Trophoblast cell (in vitro differentiated cells and primary cell): ENCODE data around the gene SLIT1.

ENCODE experiments used
- DNase-seq, 2 donors: peaks; one replicate each; pipeline ENCODE4 v3.0.0-alpha.2; 2016
- H2AFZ ChIP-seq: 2 replicates; pipeline ENCODE4 v1.6.1; 2013; ENCODE audit warnings: low read length, moderate library complexity, mild to moderate bottlenecking; ENCODE audit not compliant: insufficient read depth, poor library complexity
- H2AK5ac ChIP-seq: 2 replicates; pipeline ENCODE4 v1.6.1; 2013; ENCODE audit warnings: mild to moderate bottlenecking, low read length
- H2BK120ac ChIP-seq: 2 replicates; pipeline ENCODE4 v1.6.1; 2013; ENCODE audit warnings: low read length, mild to moderate bottlenecking, moderate library complexity; ENCODE audit not compliant: insufficient read depth, poor library complexity
- H2BK12ac ChIP-seq: 2 replicates; pipeline ENCODE4 v1.6.1; 2013; ENCODE audit warnings: mild to moderate bottlenecking, low read length, moderate library complexity
- H2BK5ac ChIP-seq: 2 replicates; pipeline ENCODE4 v1.6.1; 2013; ENCODE audit warnings: low read length, low read depth, moderate library complexity, mild to moderate bottlenecking; ENCODE audit not compliant: poor library complexity
- H3K14ac ChIP-seq: 2 replicates; pipeline ENCODE4 v1.6.1; 2013; ENCODE audit warnings: mild to moderate bottlenecking, low read length
- H3K18ac ChIP-seq: 2 replicates; pipeline ENCODE4 v1.6.1; 2013; ENCODE audit warnings: mild to moderate bottlenecking, low read length
- H3K23ac ChIP-seq: 2 replicates; pipeline ENCODE4 v1.6.1; 2013; ENCODE audit warnings: low read length
- H3K27ac ChIP-seq: 2 replicates; pipeline ENCODE4 v1.5.1; 2013; ENCODE audit warnings: low read depth, mild to moderate bottlenecking, inconsistent platforms, low read length, moderate library complexity
- H3K27me3 ChIP-seq: 2 replicates; pipeline ENCODE4 v1.6.1; 2013; ENCODE audit warnings: inconsistent platforms, mild to moderate bottlenecking, low read length, moderate library complexity; ENCODE audit not compliant: insufficient read depth
- H3K36me3 ChIP-seq, 2 experiments: 1 replicate in 1 of 2; 2 replicates in 1 of 2; pipeline ENCODE4 v1.6.1; 2013; ENCODE audit warnings: low read length in 2 of 2, mild to moderate bottlenecking in 2 of 2, moderate library complexity in 1 of 2; ENCODE audit not compliant: insufficient read depth in 2 of 2, control insufficient read depth in 1 of 2
- H3K4ac ChIP-seq: 2 replicates; pipeline ENCODE4 v1.6.1; 2013; ENCODE audit warnings: low read depth, mild to moderate bottlenecking, low read length, moderate library complexity
- H3K4me1 ChIP-seq, 2 experiments: 1 replicate in 1 of 2; 2 replicates in 1 of 2; pipeline ENCODE4 v1.6.1; 2013; ENCODE audit warnings: low read length in 2 of 2, mild to moderate bottlenecking in 2 of 2, moderate library complexity in 1 of 2; ENCODE audit not compliant: insufficient read depth in 2 of 2, control insufficient read depth in 1 of 2
- H3K4me2 ChIP-seq: 2 replicates; pipeline ENCODE4 v1.6.1; 2013; ENCODE audit warnings: inconsistent platforms, mild to moderate bottlenecking, low read length, moderate library complexity
- H3K4me3 ChIP-seq: 2 replicates; pipeline ENCODE4 v1.5.1; 2013; ENCODE audit warnings: mild to moderate bottlenecking, low read depth, low read length, inconsistent platforms
- H3K79me1 ChIP-seq: one replicate; pipeline ENCODE4 v1.6.1; 2013; ENCODE audit warnings: low read length
- H3K79me2 ChIP-seq: 2 replicates; pipeline ENCODE4 v1.6.1; 2013; ENCODE audit warnings: low read length, mild to moderate bottlenecking; ENCODE audit not compliant: control insufficient read depth, insufficient read depth, poor library complexity
- H3K9ac ChIP-seq: 2 replicates; pipeline ENCODE4 v1.6.1; 2013; ENCODE audit warnings: mild to moderate bottlenecking, low read length
- H3K9me3 ChIP-seq: 2 replicates; pipeline ENCODE4 v1.6.1; 2013; ENCODE audit warnings: low read depth, mild to moderate bottlenecking, control low read depth, inconsistent platforms, low read length; ENCODE audit not compliant: insufficient read depth
- H4K12ac ChIP-seq: 2 replicates; pipeline ENCODE4 v1.6.1; 2013; ENCODE audit warnings: low read depth, mild to moderate bottlenecking, low read length, moderate library complexity
- H4K8ac ChIP-seq: 2 replicates; pipeline ENCODE4 v1.6.1; 2013; ENCODE audit warnings: low read depth, mild to moderate bottlenecking, low read length, moderate library complexity
- H4K91ac ChIP-seq: one replicate; pipeline ENCODE4 v1.6.1; 2013; ENCODE audit warnings: low read depth, mild to moderate bottlenecking, low read length, moderate library complexity
- WGBS: extraction: QIAGEN DNeasy Blood & Tissue Kit; methylation state at CpG from one replicate; pipeline ENCODE4 v1.1.7; 2013; ENCODE audit warnings: missing lambda C conversion rate; ENCODE audit not compliant: insufficient read length, insufficient coverage; ENCODE audit errors: extremely low coverage; 5-methylcytosine and 5-hydroxymethylcytosine counted together

SLIT1 gene

GRCh38 chr10:97180986-97181385 lies 4.8 kb downstream of the SLIT1 start:
- Histone ChIP-seq H3K36me3 (no peaks in the 10 kb centered on the region), H3K9ac (no peak overlapping the region), H3K27ac (no peak overlapping the region), H3K4me2 (no peak overlapping the region), H3K79me1 (no peaks in the 10 kb centered on the region), H4K8ac (no peak overlapping the region), H3K4ac (no peak overlapping the region), H2AFZ (no peak overlapping the region), H2BK120ac (no peak overlapping the region), H2BK12ac (no peak overlapping the region), H2BK5ac (no peak overlapping the region), H3K23ac (no peak overlapping the region), H3K4me3 (no peak overlapping the region), H3K27me3 (peaks cover 26% of the 10 kb centered on the region), H3K14ac (no peak overlapping the region), H4K91ac (no peak overlapping the region), H3K4me1 (peaks cover 4 to 7% of the 10 kb centered on the region in 2 experiments), H3K9me3 (peaks cover 3% of the 10 kb centered on the region), H3K18ac (no peak overlapping the region), H2AK5ac (no peak overlapping the region), H4K12ac (no peak overlapping the region), H3K79me2 (no peaks in the 10 kb centered on the region)
- no CpG with 5 or more reads among the region's 10 CpGs for WGBS
- DNase-seq, result no peak

GRCh38 chr10:97180363-97180755 lies 5.4 kb downstream of the SLIT1 start:
- Histone ChIP-seq H4K12ac (no peak overlapping the region), H3K27me3 (peaks cover 21% of the 10 kb centered on the region), H3K4ac (no peak overlapping the region), H3K18ac (no peak overlapping the region), H2BK5ac (no peak overlapping the region), H4K91ac (no peak overlapping the region), H3K23ac (no peak overlapping the region), H2BK120ac (no peak overlapping the region), H2AFZ (no peak overlapping the region), H3K4me3 (no peak overlapping the region), H3K4me1 (peaks cover 0 to 2% of the 10 kb centered on the region in 2 experiments), H3K14ac (no peak overlapping the region), H3K4me2 (no peak overlapping the region), H3K9me3 (peaks cover 3% of the 10 kb centered on the region), H4K8ac (no peak overlapping the region), H3K36me3 (no peaks in the 10 kb centered on the region), H2AK5ac (no peak overlapping the region), H3K79me2 (no peaks in the 10 kb centered on the region), H3K79me1 (no peaks in the 10 kb centered on the region), H2BK12ac (no peak overlapping the region), H3K9ac (no peak overlapping the region), H3K27ac (no peak overlapping the region)
- DNase-seq, result no peak
- no CpG with 5 or more reads among the region's 8 CpGs for WGBS

DNA sequence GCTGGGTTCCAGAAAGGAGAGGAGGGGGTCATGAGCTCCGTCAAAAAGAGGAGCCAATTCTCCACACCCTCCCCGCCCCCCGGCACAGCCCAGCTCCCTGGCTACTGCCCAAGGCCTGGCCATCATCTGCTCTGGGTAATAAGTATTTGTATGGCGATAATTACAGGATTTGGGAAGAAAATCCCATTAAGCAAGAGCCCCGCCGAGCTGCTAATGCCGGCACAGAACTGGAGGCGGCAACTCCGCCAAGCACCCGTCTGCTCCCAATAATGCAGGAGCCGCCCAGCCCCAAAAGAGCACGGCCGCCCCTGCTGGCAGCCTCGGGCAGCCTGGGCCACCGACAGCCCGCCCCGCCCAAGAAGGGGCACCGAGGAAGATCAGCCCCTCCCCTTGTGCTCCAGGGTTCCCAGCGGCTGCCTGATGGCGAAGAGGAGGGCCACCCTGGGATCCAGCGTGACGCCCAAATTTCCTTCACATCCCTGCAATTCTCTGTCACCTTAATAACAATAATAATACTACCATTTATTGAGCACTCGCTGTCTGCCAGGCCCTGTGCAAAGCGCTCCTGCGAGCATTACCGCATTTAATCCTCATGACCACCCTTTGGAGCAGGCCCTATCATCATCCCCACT lies 5.9 kb downstream of the SLIT1 start:
- DNase-seq, result no peak
- no peak overlapping the region for H3K4me3 ChIP-seq
- no peak overlapping the region for H2BK5ac ChIP-seq

GRCh38 chr10:97179311-97179710 lies 6.4 kb downstream of the SLIT1 start:
- Histone ChIP-seq H3K14ac (no peak overlapping the region), H3K4ac (no peak overlapping the region), H3K18ac (no peak overlapping the region), H3K27me3 (peaks cover 12% of the 10 kb centered on the region), H3K9me3 (no peaks in the 10 kb centered on the region), H2BK5ac (no peak overlapping the region), H2AK5ac (no peak overlapping the region), H4K8ac (no peak overlapping the region), H2BK12ac (no peak overlapping the region), H4K91ac (no peak overlapping the region), H2BK120ac (no peak overlapping the region), H3K36me3 (no peaks in the 10 kb centered on the region), H3K79me2 (no peaks in the 10 kb centered on the region), H3K79me1 (no peaks in the 10 kb centered on the region), H3K9ac (no peak overlapping the region), H3K4me3 (no peak overlapping the region), H3K4me2 (no peak overlapping the region), H3K23ac (no peak overlapping the region), H3K27ac (no peak overlapping the region), H3K4me1 (no peaks in the 10 kb centered on the region), H4K12ac (no peak overlapping the region), H2AFZ (no peak overlapping the region)
- no peak for DNase-seq
- WGBS, result no CpG with 5 or more reads among the region's 6 CpGs

More for the DNA sequence above, 5.9 kb downstream of the SLIT1 start:
- Histone ChIP-seq H2BK120ac (no peak overlapping the region), H3K27me3 (peaks cover 16% of the 10 kb centered on the region), H3K27ac (no peak overlapping the region), H2BK12ac (no peak overlapping the region), H3K79me1 (no peaks in the 10 kb centered on the region), H4K12ac (no peak overlapping the region), H3K9ac (no peak overlapping the region), H3K4ac (no peak overlapping the region), H2AK5ac (no peak overlapping the region), H3K36me3 (no peaks in the 10 kb centered on the region), H3K4me1 (no peaks in the 10 kb centered on the region), H3K9me3 (peaks cover under 1% of the 10 kb centered on the region), H3K4me2 (no peak overlapping the region), H4K91ac (no peak overlapping the region), H3K23ac (no peak overlapping the region), H4K8ac (no peak overlapping the region), H3K79me2 (no peaks in the 10 kb centered on the region), H3K14ac (no peak overlapping the region), H2AFZ (no peak overlapping the region), H3K18ac (no peak overlapping the region)
- no CpG with 5 or more reads among the region's 26 CpGs for WGBS
